Measurements from ENCODE around the gene TDRD10.

DNA sequence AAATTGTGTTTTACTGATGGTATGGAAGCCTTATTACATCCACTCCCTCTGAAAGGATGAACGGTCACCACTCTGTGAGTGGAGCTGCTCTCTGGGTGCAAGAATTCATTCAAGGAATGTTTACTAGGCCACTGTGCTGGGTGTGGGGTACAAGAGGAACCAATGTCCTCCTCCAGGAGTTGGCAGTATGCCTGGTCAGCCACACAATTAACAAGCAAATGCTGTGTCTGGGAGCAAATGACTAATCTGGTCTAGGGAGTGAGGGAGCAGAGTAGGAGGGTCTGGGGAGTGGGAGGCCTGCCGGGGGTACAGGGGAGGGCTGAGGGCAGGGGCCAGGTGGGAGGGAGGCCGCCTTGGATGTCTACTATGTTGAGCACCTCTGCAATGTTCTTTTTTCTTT is 27.2 kb upstream of the TDRD10 start:
- TF ChIP-seq, protein P1, sequence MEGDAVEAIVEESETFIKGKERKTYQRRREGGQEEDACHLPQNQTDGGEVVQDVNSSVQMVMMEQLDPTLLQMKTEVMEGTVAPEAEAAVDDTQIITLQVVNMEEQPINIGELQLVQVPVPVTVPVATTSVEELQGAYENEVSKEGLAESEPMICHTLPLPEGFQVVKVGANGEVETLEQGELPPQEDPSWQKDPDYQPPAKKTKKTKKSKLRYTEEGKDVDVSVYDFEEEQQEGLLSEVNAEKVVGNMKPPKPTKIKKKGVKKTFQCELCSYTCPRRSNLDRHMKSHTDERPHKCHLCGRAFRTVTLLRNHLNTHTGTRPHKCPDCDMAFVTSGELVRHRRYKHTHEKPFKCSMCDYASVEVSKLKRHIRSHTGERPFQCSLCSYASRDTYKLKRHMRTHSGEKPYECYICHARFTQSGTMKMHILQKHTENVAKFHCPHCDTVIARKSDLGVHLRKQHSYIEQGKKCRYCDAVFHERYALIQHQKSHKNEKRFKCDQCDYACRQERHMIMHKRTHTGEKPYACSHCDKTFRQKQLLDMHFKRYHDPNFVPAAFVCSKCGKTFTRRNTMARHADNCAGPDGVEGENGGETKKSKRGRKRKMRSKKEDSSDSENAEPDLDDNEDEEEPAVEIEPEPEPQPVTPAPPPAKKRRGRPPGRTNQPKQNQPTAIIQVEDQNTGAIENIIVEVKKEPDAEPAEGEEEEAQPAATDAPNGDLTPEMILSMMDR (IDR thresholded peaks at IDR 0.05), result no peak
- TF ChIP-seq POLR2AphosphoS5 (IDR thresholded peaks at IDR 0.05), result no peak
- no peak for TF ChIP-seq POLR2A (IDR thresholded peaks at IDR 0.05)
